ENCODE results near the gene ATP6V0E1.

ATP6V0E1 gene

GRCh38 chr5:172956228-172956627 is 27.3 kb upstream of the ATP6V0E1 start:
- DNase-seq (ENCODE audit: extremely low read depth in 1 of 2, low read depth in 1 of 2): no peak

GRCh38 chr5:172956936-172957335 is 26.6 kb upstream of the ATP6V0E1 start:
- no peak for DNase-seq (ENCODE audit: extremely low read depth in 1 of 2, low read depth in 1 of 2)

DNA sequence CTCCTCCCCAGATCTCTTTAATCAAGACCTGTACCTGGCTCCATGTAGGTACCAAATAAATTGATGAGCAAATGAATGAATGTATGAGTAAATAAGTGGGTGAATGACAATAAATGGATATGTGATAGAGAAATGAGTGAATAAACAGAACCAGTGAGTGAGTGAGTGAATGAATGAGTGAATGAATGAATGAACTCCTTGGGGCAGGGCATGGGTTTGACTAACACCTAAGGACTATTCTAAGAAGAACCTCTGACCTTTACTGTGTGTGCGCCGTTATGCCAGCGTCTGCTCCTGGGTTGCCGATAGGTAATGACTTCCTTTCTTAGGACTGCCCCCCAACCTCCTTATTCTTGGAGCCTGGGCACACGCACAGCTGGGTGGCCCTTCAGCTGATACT is 26.1 kb upstream of the ATP6V0E1 start:
- no peak for DNase-seq (ENCODE audit: extremely low read depth in 1 of 2, low read depth in 1 of 2)

GRCh38 chr5:172958331-172959046 is 25.1 kb upstream of the ATP6V0E1 start:
- peak in 1 of 2 donors; percentile 52 for DNase-seq (ENCODE audit: extremely low read depth in 1 of 2, low read depth in 1 of 2)

DNA sequence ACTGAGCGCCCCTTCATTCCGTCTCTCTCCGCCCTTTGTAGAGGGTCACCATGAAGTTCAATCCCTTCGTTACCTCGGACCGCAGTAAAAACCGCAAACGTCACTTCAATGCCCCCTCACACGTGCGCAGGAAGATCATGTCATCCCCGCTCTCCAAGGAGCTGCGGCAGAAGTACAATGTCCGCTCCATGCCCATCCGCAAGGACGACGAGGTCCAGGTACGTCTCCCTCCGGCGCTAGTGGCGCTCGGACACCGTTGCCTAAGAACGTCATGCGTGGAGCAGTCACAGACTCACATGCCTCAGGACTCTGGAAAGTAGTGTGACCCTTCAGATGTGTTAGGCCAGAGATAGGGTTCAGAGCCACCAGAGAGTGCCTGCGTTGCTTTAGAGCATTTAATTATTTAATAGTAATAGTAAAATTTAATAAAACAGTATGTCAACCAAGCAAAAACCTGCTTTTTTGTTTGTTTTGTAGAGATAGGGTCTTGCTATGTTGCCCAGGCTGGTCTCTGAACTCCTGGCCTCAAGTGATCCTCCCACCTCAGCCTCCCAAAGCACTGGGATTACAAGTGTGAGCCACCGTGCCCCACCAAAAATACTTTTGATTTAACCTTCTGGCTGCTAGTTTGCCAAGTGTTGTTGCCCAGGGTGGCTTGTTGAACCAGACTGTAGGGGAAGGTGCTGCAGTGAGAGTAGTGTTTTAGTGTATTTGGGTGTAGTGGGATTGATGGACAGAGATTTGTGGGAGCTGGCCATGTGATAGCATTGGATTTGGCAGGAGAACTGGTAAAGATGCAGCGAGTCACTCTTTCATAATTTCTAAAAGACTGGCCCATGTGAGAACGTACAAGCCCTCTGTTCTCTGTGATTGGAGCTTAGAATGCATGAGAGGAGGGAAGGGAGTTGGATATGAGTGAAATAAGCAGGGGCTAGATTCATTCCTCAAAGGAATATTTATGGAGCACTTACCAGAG is 23.5 kb upstream of the ATP6V0E1 start:
- DNase-seq (ENCODE audit: extremely low read depth in 1 of 2, low read depth in 1 of 2): no peak

- no peak for DNase-seq (ENCODE audit: extremely low read depth in 1 of 2, low read depth in 1 of 2)
These were observed 13.7 kb upstream of the ATP6V0E1 start for GRCh38 chr5:172969921-172970320.

DNA sequence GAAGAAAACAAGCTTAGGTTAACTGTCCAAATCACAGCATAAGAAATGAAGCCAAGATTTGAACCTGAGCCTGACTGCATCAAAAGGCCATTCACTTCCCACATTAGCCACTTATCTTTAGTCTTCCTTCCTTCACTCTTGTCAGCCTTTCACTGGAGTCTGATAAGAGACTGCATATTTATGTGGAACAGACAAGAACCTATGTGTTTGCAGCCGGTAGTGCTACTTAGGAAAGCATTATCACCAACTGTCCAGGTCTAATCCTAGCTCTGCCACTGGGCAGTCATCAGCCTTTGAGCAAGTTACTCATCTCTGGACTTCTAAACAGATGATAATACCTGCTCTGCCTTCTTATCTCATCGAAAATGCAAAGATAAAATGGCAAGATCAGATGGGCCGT is 12.1 kb upstream of the ATP6V0E1 start:
- no peak for DNase-seq (ENCODE audit: extremely low read depth in 1 of 2, low read depth in 1 of 2)

DNA sequence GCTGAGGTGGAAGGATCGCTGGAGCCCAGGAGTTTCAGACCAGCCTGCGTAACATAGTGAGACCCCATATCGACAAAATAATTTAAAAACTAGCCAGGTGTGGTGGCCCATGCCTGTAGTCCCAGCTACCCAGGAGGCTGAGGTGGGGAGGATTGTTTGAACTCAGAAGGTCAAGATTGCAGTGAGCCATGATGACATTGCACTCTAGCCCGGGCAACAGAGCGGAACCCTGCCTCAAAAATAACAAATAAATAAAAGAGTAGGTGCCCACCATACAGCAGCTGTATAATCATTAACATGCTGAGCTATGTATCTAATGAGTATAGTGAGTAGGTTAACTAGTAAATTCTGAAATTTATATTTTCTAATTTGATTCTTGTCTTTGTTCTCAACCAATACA is 11.0 kb upstream of the ATP6V0E1 start:
- no peak for DNase-seq (ENCODE audit: extremely low read depth in 1 of 2, low read depth in 1 of 2)

- no peak for DNase-seq (ENCODE audit: extremely low read depth in 1 of 2, low read depth in 1 of 2)
These were observed 10.2 kb upstream of the ATP6V0E1 start for GRCh38 chr5:172973127-172973916.

GRCh38 chr5:172973931-172974330 is 9.6 kb upstream of the ATP6V0E1 start:
- DNase-seq (ENCODE audit: extremely low read depth in 1 of 2, low read depth in 1 of 2): no peak

GRCh38 chr5:172975289-172975688 is 8.3 kb upstream of the ATP6V0E1 start:
- no peak for DNase-seq (ENCODE audit: extremely low read depth in 1 of 2, low read depth in 1 of 2)

- DNase-seq (ENCODE audit: extremely low read depth in 1 of 2, low read depth in 1 of 2): no peak
These were observed 3.8 kb upstream of the ATP6V0E1 start for GRCh38 chr5:172979778-172980177.

DNA sequence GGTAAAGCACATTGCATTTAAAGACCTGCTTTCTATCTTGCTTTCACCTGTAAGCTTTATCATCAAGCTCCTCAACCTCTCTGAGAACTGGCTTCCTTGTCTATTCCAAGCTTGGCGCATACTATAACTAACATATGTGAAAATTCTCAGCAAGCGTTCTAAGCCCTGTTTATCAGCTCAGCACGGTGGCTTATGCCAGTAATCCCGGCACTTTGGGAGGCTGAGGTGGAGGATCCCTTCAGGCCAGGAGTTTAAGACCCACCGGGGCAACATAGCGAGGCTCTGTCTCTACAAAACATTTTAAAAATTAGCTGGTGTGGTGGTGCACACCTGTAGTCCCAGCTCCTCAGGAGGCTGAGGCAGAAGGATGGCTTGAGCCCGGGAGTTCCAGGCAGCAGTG is 1.6 kb upstream of the ATP6V0E1 start:
- DNase-seq (ENCODE audit: extremely low read depth in 1 of 2, low read depth in 1 of 2): no peak

GRCh38 chr5:172984244-172984953 is 828 bp downstream of the ATP6V0E1 start:
- DNase-seq (ENCODE audit: extremely low read depth in 1 of 2, low read depth in 1 of 2): peak; percentile 48

GRCh38 chr5:172985596-172985995 is 2.0 kb downstream of the ATP6V0E1 start:
- DNase-seq (ENCODE audit: extremely low read depth in 1 of 2, low read depth in 1 of 2): no peak

DNA sequence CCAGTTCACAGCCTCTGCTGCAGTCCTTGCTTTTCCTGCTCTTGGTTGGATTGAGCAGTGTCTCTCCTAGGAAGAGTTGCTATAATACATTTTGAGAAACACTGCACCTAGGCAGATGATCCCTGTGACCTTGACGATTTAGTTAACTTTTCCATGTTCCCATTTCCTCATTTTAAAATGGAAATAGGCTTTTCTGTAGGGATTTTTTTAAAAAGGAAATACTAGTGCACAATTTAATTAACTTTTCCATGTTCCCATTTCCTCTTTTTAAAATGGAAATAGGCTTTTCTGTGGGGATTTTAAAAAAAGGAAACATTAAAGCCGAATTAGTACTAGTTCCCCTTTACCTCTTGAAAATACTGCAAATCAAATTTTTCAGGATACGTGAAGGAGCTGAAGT is 4.7 kb downstream of the ATP6V0E1 start:
- no peak for DNase-seq (ENCODE audit: extremely low read depth in 1 of 2, low read depth in 1 of 2)

GRCh38 chr5:172990776-172991175 is 7.2 kb downstream of the ATP6V0E1 start:
- DNase-seq (ENCODE audit: extremely low read depth in 1 of 2, low read depth in 1 of 2): no peak

GRCh38 chr5:172994405-172994804 is 10.8 kb downstream of the ATP6V0E1 start:
- no peak for DNase-seq (ENCODE audit: extremely low read depth in 1 of 2, low read depth in 1 of 2)

- no peak for DNase-seq (ENCODE audit: extremely low read depth in 1 of 2, low read depth in 1 of 2)
These were observed 15.9 kb downstream of the ATP6V0E1 start for GRCh38 chr5:172999372-172999973.

DNA sequence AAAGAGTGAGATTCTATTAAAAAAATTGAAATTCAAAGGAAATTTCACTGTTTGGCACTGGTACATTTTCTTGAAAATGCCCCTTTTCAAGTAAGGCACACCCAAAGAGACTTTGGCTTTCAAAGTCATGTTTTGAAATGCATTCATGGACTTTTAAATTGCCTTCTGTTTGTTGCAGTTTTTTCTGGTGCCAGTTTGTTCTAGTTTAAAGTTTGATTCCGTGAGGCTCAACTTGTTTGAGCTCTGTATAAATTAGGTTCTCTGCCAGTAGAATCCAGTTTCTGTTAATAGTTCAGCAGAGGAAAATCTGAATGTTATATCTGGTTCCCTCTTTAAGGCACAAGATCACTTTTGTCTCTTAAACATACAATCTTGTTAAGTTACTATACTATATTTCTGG is 16.4 kb downstream of the ATP6V0E1 start:
- no peak for DNase-seq (ENCODE audit: extremely low read depth in 1 of 2, low read depth in 1 of 2)

Measured in activated CD8-positive, alpha-beta memory T cell treated with anti-CD3 and anti-CD28 coated beads for 1 hour (primary cell).